Transverse colon (tissue), 4 donors: ENCODE measurements around the gene ATP5F1D. TPM values are rescaled to one million over a fixed set of nuclear protein-coding genes. Genes with fewer than 3 reads are reported as not detected.

ENCODE experiments used
- DNase-seq: peaks from one replicate; pipeline ENCODE4 v3.0.0-alpha.2; 2019
- H3K27ac ChIP-seq, 4 donors: fragments of 200-600 bp; sonication (generic); 2 replicates each; pipeline ENCODE4 v1.5.1; 2016 to 2018; ENCODE audit warnings: inconsistent platforms in 4 of 4
- H3K27me3 ChIP-seq: fragments of 200-600 bp; sonication (generic); 2 replicates; pipeline ENCODE4 v1.5.1; 2017; ENCODE audit warnings: inconsistent platforms
- H3K36me3 ChIP-seq, 4 donors: fragments of 200-600 bp; sonication (generic); 2 replicates each; pipeline ENCODE4 v1.5.1; 2017 to 2019; ENCODE audit warnings: inconsistent platforms in 4 of 4
- H3K4me1 ChIP-seq, 4 donors: fragments of 200-600 bp; sonication (generic); 2 replicates each; pipeline ENCODE4 v1.5.1; 2017 to 2020; ENCODE audit warnings: inconsistent platforms in 4 of 4
- H3K4me3 ChIP-seq, 4 donors: fragments of 200-600 bp; sonication (generic); 1 replicate in 1 of 4; 2 replicates in 3 of 4; pipeline versions ENCODE4 v1.5.1 to v1.6.1; 2017 to 2019; ENCODE audit warnings: inconsistent platforms in 4 of 4
- H3K9me3 ChIP-seq, 2 donors: fragments of 200-600 bp; sonication (generic); 2 replicates each; pipeline ENCODE4 v1.5.1; 2017 to 2019; ENCODE audit warnings: inconsistent platforms in 2 of 2
- EP300 ChIP-seq: sonication (generic); formaldehyde crosslinking; IDR thresholded peaks from one replicate; pipeline ENCODE4 v1.6.1; 2017; ENCODE audit warnings: antibody characterized with exemption, low read depth
- POLR2A ChIP-seq: fragments of 450-650 bp; IDR thresholded peaks from one replicate; pipeline ENCODE4 v1.6.1; 2016; ENCODE audit warnings: antibody characterized with exemption, mild to moderate bottlenecking, moderate library complexity
- POLR2AphosphoS5 ChIP-seq, 3 donors: sonication (generic); formaldehyde crosslinking; IDR thresholded peaks; one replicate each; pipeline ENCODE4 v1.6.1; 2016; ENCODE audit warnings: antibody characterized with exemption in 3 of 3
- WGBS, 2 donors: methylation state at CpG; one replicate each; pipeline ENCODE4 v1.1.5; 2018; ENCODE audit warnings: low coverage in 1 of 2; 5-methylcytosine and 5-hydroxymethylcytosine counted together
- in situ Hi-C, 4 donors: fragments of 200-750 bp; cut with MboI; loops; one replicate each; pipeline versions ENCODE4 v1.15.0 to v1.15.1; 2017; ENCODE audit warnings: low sequenced_read_pairs in 3 of 4, low pct_ligation_motif_present in 1 of 4, low pct_unique_long_range_greater_than_20kb in 1 of 4
- intact Hi-C: fragments of 100-400 bp; cut with DNase I; formaldehyde crosslinking; loops from one replicate; pipeline ENCODE4 v1.15.1; 2023; ENCODE audit warnings: low total_unique reads
- total RNA-seq, 4 donors: library from RNA; depleted of rRNA; stranded (reverse); fragments of >200 nt; gene quantifications; one replicate each; pipeline ENCODE4 v1.1.0, GENCODE V29; 2016
- TF ChIP-seq, protein P1 (sequence below), 5 experiments: fragments of 200-600 bp in 3 of 5; fragments of 450-650 bp in 2 of 5; sonication (generic) in 3 of 5; IDR thresholded peaks; 1 replicate in 2 of 5; 2 replicates in 3 of 5; pipeline ENCODE4 v1.5.1; 2016 to 2017; ENCODE audit warnings: antibody characterized with exemption in 5 of 5, inconsistent platforms in 3 of 5, mild to moderate bottlenecking in 2 of 5, moderate library complexity in 1 of 5

Gene ATP5F1D
- total RNA-seq, 4 donors from 2014 or later: 157 to 650 (median 240) TPM

DNA sequence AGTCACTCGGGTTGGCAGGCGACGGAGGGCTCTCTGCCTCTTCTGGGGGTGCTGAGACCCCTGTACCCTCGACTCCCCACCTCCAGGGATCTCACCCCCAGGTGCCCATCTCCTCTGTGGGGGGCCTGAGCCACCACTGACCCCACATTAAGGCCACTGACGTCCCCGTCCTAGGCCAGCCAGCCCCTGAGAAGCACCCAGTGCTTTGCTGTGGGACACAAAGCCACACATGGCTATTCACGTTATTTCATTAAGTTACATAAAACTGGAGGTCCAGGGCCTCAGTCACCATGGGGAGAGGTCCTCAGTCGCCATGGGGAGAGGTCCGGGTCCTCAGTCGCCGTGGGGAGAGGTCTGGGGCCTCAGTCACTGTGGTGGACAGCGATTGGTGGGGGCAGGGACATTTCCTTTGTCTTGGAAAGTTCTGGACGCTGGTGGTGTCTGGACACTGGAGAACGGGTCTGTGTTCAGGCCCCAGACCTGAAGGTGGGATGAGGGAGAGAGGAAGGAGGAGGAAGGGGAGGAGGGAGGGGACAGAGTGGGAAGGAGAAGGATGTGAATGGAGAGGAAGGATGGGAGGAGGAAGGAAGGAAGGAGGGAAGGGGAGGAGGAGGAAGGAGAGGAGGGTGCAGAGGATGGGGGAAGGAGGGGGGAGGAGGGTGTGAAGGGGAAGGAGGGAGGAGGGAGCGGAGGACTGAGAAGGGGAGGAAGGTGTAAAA lies 40.2 kb downstream of the ATP5F1D start:
- intact Hi-C loops: loop anchor here (10.0 kb wide), 1 partner anchor 123 kb away; the partner anchor contains the start of genes DAZAP1 and GAMT
- Histone ChIP-seq H3K27me3 (peaks cover 32% of the 10 kb centered on the region), H3K36me3 (no peaks in the 10 kb centered on the region), H3K4me3 (no peak overlapping the region), H3K4me1 (peaks cover 6 to 46% (median 36%) of the 10 kb centered on the region in 4 donors), H3K9me3 (no peaks in the 10 kb centered on the region), H3K27ac (no peak overlapping the region)
- TF ChIP-seq EP300: no peak
- TF ChIP-seq POLR2A: no peak
- 33 to 66% methylated on average over 1 to 14 of the region's 15 CpGs for WGBS, 2 donors
- in situ Hi-C loops: loop anchor here in 2 of 4 donors (25.0 kb wide), 1 partner anchor 106 kb away; the partner anchor contains the start of gene NDUFS7 (in 2 of the 2)
- no peak for DNase-seq

DNA sequence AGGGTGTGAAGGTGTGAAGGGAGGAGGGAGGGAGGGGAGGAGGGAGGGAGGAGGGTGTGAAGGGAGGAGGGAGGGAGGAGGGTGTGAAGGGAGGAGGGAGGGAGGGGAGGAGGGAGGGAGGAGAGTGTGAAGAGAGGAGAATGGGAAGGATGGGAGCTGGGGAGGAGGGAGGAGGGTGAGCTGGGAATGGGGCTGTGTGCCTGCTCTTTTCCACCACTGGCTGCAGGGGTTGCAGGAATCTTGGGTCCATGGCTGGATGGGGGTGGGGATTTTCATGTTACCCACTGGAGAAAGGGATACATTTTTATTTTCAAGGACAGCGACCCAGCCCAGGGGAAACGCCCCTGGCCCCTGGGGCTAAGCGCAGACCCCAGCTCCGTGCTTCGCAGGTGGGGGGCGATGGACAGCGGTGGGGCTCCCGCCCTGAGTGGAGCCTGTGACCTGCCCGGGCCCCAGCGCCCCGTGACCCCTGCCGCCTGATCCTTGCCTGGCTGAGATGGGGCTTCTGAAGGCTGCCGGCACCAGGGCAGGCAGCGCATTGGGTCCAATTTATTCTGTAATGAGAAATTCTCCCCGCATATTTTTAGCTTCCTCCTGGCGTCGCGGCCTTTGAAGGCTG lies 41.1 kb downstream of the ATP5F1D start:
- peaks cover 41% of the 10 kb centered on the region for H3K27me3 ChIP-seq
- intact Hi-C loops (loop anchor here (10.0 kb wide), 1 partner anchor 122 kb away; the partner anchor contains the start of genes DAZAP1 and GAMT), in situ Hi-C loops (loop anchor here in 2 of 4 donors (25.0 kb wide), 1 partner anchor 105 kb away; the partner anchor contains the start of gene NDUFS7 (in 2 of the 2))
- TF ChIP-seq POLR2A: no peak
- no peak for TF ChIP-seq EP300
- no peak for TF ChIP-seq POLR2AphosphoS5 (IDR thresholded peaks at IDR 0.05)
- TF ChIP-seq, protein P1, sequence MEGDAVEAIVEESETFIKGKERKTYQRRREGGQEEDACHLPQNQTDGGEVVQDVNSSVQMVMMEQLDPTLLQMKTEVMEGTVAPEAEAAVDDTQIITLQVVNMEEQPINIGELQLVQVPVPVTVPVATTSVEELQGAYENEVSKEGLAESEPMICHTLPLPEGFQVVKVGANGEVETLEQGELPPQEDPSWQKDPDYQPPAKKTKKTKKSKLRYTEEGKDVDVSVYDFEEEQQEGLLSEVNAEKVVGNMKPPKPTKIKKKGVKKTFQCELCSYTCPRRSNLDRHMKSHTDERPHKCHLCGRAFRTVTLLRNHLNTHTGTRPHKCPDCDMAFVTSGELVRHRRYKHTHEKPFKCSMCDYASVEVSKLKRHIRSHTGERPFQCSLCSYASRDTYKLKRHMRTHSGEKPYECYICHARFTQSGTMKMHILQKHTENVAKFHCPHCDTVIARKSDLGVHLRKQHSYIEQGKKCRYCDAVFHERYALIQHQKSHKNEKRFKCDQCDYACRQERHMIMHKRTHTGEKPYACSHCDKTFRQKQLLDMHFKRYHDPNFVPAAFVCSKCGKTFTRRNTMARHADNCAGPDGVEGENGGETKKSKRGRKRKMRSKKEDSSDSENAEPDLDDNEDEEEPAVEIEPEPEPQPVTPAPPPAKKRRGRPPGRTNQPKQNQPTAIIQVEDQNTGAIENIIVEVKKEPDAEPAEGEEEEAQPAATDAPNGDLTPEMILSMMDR (IDR thresholded peaks at IDR 0.05): no peak
- DNase-seq: no peak
- peaks cover 9 to 49% (median 37%) of the 10 kb centered on the region in 4 donors for H3K4me1 ChIP-seq
- peak overlapping the region; percentile 85 to 91 (median 90) for H3K27ac ChIP-seq
- WGBS, 2 donors: 73 to 77% methylated on average over 8 to 18 of the region's 18 CpGs
- H3K9me3 ChIP-seq: no peaks in the 10 kb centered on the region
- no peak overlapping the region for H3K4me3 ChIP-seq
- H3K36me3 ChIP-seq: no peaks in the 10 kb centered on the region

DNA sequence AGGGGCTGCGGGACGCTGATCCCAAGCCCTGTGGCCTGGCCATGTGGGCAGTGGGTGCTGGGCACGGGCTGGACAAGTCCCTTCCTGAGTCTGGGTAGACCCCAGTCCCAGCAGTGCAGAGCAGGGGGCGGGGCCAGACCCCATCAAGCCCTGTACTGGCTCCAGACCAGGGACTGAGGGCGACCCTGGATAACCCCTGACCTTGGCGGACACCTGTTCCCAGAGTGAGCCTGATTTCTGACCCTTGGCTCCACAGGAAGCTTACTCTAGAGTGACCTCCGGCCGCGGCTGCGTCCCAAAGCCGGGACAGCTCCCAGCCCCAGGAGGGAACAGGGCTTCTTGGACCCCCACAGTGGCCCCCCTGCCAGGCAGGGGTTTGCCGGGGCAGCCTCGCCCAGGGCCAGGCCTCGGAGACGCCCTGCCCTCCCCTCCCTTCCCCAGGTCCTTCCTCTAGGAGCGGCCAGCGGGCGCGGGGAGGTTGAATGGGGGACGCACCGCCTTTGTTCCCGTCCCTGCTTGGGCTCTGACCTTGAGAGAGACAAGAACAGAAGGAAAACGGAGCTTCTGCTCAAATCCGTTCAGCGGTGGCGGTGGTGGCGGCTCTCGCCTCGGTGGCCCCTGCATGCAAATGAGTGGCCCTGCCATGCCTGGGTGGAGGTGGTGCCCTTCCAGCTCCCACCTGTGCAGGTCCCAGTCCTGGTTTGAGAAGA lies 41.8 kb downstream of the ATP5F1D start:
- intact Hi-C loops: loop anchor here (10.0 kb wide), 1 partner anchor 121 kb away; the partner anchor contains the start of genes DAZAP1 and GAMT
- TF ChIP-seq POLR2A: no peak
- TF ChIP-seq, protein P1 (IDR thresholded peaks at IDR 0.05): no peak
- no peak for TF ChIP-seq POLR2AphosphoS5 (IDR thresholded peaks at IDR 0.05)
- no peak for TF ChIP-seq EP300
- no peak for DNase-seq
- 53% methylated on average over 19 of the region's 29 CpGs; no CpG with 5 or more reads in 1 of the 2 donors for WGBS, 2 donors
- H3K4me1 ChIP-seq: peaks cover 9 to 54% (median 41%) of the 10 kb centered on the region in 4 donors
- peak overlapping the region; percentile 85 to 91 (median 90) for H3K27ac ChIP-seq
- peak overlapping the region in 2 of 4 donors; percentile 6 to 13 for H3K4me3 ChIP-seq
- peaks cover 48% of the 10 kb centered on the region for H3K27me3 ChIP-seq
- H3K9me3 ChIP-seq: no peaks in the 10 kb centered on the region
- H3K36me3 ChIP-seq: no peaks in the 10 kb centered on the region
- in situ Hi-C loops: loop anchor here in 2 of 4 donors (25.0 kb wide), 1 partner anchor 104 kb away; the partner anchor contains the start of gene NDUFS7 (in 2 of the 2)

DNA sequence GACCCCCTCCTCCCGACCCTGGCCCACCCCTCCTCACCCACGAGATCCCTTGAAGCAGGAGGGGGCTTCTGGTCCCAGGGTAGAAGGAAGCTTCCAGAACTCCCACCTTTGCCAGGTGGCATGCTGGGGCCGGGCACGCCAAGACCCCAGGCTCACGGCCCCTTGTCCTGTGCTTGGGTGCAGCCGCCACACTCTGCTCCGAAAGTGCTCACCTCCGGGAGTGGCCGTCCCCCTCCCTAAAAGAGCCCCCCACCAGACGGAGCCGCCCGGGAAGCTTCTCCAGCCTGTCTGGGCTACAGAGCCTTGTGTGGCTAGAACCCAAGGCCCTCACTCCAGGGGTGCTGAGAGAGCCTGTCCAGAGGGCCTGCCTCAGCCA lies 42.4 kb downstream of the ATP5F1D start:
- in situ Hi-C loops (loop anchor here in 2 of 4 donors (25.0 kb wide), 1 partner anchor 103 kb away; the partner anchor contains the start of gene NDUFS7 (in 2 of the 2)), intact Hi-C loops (loop anchor here (10.0 kb wide), 1 partner anchor 121 kb away; the partner anchor contains the start of genes DAZAP1 and GAMT)
- peaks cover 9 to 54% (median 41%) of the 10 kb centered on the region in 4 donors for H3K4me1 ChIP-seq
- peaks cover 53% of the 10 kb centered on the region for H3K27me3 ChIP-seq
- no peak for DNase-seq
- no peaks in the 10 kb centered on the region for H3K9me3 ChIP-seq
- peak overlapping the region; percentile 85 to 91 (median 90) for H3K27ac ChIP-seq
- H3K36me3 ChIP-seq: no peaks in the 10 kb centered on the region
- H3K4me3 ChIP-seq: peak overlapping the region in 2 of 4 donors; percentile 6 to 13
- 62% methylated on average over 12 of the region's 12 CpGs; no CpG with 5 or more reads in 1 of the 2 donors for WGBS, 2 donors
- TF ChIP-seq, protein P1 (IDR thresholded peaks at IDR 0.05): no peak
- TF ChIP-seq POLR2AphosphoS5 (IDR thresholded peaks at IDR 0.05): no peak
- TF ChIP-seq POLR2A: no peak
- no peak for TF ChIP-seq EP300
